ENCODE results near the gene CLSTN2. TPM values are rescaled to one million over a fixed set of nuclear protein-coding genes. Genes with fewer than 3 reads are reported as not detected.

CLSTN2 gene
- total RNA-seq, 1 experiment from 2014 or later: 0.02 TPM

DNA sequence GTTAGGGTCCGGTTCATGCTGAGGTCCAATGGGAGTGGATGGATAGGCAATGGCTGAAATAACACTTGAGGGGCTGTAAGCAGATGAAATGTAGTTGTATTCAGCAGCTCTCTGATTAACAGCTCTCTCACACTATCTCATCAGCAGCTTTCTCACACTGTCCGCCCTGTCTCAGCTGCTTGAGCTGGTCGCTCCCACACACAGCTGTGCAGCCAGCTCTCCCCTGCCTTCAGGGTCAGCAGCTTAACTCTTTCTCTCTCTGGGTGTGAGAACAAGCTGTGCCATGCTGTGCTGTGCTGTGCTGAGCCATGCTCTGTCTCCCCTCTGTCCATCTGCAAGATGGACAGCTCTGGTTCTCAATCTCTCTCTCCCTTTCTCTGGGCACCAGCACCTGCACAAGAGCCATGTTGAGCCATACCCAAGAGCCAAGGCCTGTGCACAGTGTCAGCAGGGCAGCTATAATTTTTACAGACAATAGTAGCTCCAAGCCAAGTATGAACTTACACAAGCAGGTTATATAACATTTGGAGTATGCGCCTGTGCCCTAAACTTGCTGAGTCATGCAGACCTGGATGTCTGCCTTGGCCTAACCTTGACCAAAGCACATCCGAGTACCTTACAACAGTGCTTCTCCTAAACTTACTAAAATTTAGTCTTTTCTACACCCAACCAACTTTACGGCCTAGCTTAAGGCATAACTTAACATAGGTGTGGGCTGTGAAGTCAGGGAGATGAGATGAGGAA lies 451.5 kb downstream of the CLSTN2 start:
- no TSS peak for BruUV-seq (replicated peaks)
- H3K4me1 ChIP-seq (ENCODE audit: control insufficient read depth in 1 of 2, insufficient read depth in 2 of 2, low read length in 2 of 2): no peaks in the 10 kb centered on the region
- H3K9me3 ChIP-seq (ENCODE audit: control insufficient read depth in 1 of 2, insufficient read depth in 1 of 2, low read depth in 1 of 2, low read length in 2 of 2): no peaks in the 10 kb centered on the region
- no peaks in the 10 kb centered on the region for H3K27me3 ChIP-seq (ENCODE audit: insufficient read depth, low read length)
- DNase-seq (ENCODE audit: low read depth, low spot score) (no peak), ATAC-seq (no peak)
- H3K4me3 ChIP-seq (replicated peaks in 1 of 2; ENCODE audit: low read depth in 1 of 2, low read length in 2 of 2): no peak overlapping the region
- POLR2A ChIA-PET: no interaction called here
- intact Hi-C loops (cut with micrococcal nuclease): loop anchor here (10.0 kb wide), 1 partner anchor 62 kb away; no protein-coding TSS in a partner anchor
- H3K4me2 ChIP-seq (ENCODE audit: low read length): no peak overlapping the region
- H4K20me1 ChIP-seq (ENCODE audit: insufficient read depth): no peaks in the 10 kb centered on the region
- no peak overlapping the region for H2AFZ ChIP-seq (ENCODE audit: low read depth, low read length, poor library complexity, severe bottlenecking)
- H3K9me2 ChIP-seq (ENCODE audit: insufficient read depth): no peaks in the 10 kb centered on the region
- RAD21 ChIA-PET (ENCODE audit: low non-redundant PET in 1 of 2, low total read pairs in 2 of 2, uncharacterized antibody in 2 of 2, unreplicated experiment in 2 of 2): no interaction called here
- H3K36me3 ChIP-seq (ENCODE audit: control insufficient read depth in 1 of 2, insufficient read depth in 2 of 2, low read length in 2 of 2): no peaks in the 10 kb centered on the region
- H3K27ac ChIP-seq (ENCODE audit: low read depth, low read length): no peak overlapping the region
- TF ChIP-seq ELF1 (IDR thresholded peaks at IDR 0.05; ENCODE audit: borderline replicate concordance, low read depth): no peak
- TF ChIP-seq, protein P1, sequence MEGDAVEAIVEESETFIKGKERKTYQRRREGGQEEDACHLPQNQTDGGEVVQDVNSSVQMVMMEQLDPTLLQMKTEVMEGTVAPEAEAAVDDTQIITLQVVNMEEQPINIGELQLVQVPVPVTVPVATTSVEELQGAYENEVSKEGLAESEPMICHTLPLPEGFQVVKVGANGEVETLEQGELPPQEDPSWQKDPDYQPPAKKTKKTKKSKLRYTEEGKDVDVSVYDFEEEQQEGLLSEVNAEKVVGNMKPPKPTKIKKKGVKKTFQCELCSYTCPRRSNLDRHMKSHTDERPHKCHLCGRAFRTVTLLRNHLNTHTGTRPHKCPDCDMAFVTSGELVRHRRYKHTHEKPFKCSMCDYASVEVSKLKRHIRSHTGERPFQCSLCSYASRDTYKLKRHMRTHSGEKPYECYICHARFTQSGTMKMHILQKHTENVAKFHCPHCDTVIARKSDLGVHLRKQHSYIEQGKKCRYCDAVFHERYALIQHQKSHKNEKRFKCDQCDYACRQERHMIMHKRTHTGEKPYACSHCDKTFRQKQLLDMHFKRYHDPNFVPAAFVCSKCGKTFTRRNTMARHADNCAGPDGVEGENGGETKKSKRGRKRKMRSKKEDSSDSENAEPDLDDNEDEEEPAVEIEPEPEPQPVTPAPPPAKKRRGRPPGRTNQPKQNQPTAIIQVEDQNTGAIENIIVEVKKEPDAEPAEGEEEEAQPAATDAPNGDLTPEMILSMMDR (IDR thresholded peaks at IDR 0.05 in 2 of 3, conservative IDR thresholded peaks at IDR 0.05 in 1 of 3; ENCODE audit: borderline replicate concordance in 1 of 3, insufficient read depth in 1 of 3, low read depth in 2 of 3, low read length in 2 of 3): no peak
- TF ChIP-seq ZNF274 (IDR thresholded peaks at IDR 0.05; ENCODE audit: low read depth, low read length): no peak
- TF ChIP-seq SIN3A (IDR thresholded peaks at IDR 0.05; ENCODE audit: low read depth): no peak
- TF ChIP-seq TCF7L2 (IDR thresholded peaks at IDR 0.05; ENCODE audit: borderline replicate concordance, extremely low read depth, insufficient read depth, insufficient read length): no peak
- TF ChIP-seq, protein P2, sequence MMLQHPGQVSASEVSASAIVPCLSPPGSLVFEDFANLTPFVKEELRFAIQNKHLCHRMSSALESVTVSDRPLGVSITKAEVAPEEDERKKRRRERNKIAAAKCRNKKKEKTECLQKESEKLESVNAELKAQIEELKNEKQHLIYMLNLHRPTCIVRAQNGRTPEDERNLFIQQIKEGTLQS (IDR thresholded peaks at IDR 0.05): no peak
- no peak for TF ChIP-seq EZH2phosphoT487 (IDR thresholded peaks at IDR 0.05; ENCODE audit: borderline replicate concordance)
- TF ChIP-seq POLR2A (IDR thresholded peaks at IDR 0.05; ENCODE audit: borderline replicate concordance, extremely low read depth, insufficient read depth, insufficient read length): no peak
- no peaks in the 10 kb centered on the region for H3K79me2 ChIP-seq (ENCODE audit: insufficient read depth, low read length)
- CTCF ChIA-PET: no interaction called here
- H3K9ac ChIP-seq (ENCODE audit: low read length): no peak overlapping the region

Measured in HCT116 (cell line).